ENCODE measurements around the gene PLEKHA7.

- TF ChIP-seq TAF1 (IDR thresholded peaks at IDR 0.05; ENCODE audit: borderline replicate concordance, insufficient read depth, low read length) (no peak), REST (IDR thresholded peaks at IDR 0.05; ENCODE audit: insufficient read depth in 1 of 2, low read depth in 2 of 2, low read length in 2 of 2) (no peak), POLR2AphosphoS5 (IDR thresholded peaks at IDR 0.05; ENCODE audit: low read depth, low read length) (no peak), SIN3A (IDR thresholded peaks at IDR 0.05; ENCODE audit: borderline replicate concordance, insufficient read depth, low read length) (no peak), FOXP2 (optimal IDR thresholded peaks at IDR 0.05; ENCODE audit: borderline replicate concordance, extremely low read depth, extremely low read length, insufficient read depth) (no peak)
These were observed 88.6 kb downstream of the PLEKHA7 start for GRCh38 chr11:16925561-16926065.

All from PFSK-1 (cell line).